DND-41 (cell line): Measurements from ENCODE around the gene COX5A.
A peak's percentile ranks its signal among the peaks of the same experiment; 100 is the strongest.

Experiments used
- ATAC-seq: fragments of 200-7000 bp; cut with Tn5 transposase; 3 replicates; pipeline ENCODE4 v1.9.1; 2021; ENCODE audit warnings: low read depth; ENCODE audit not compliant: insufficient read depth
- DNase-seq: peaks from one replicate; pipeline ENCODE4 v3.0.0-alpha.2; 2020
- H2AFZ ChIP-seq: 2 replicates; pipeline ENCODE4 v1.6.0; 2012; ENCODE audit warnings: low read depth, low read length
- H3K27ac ChIP-seq: 2 replicates; pipeline ENCODE4 v1.5.1; 2012; ENCODE audit warnings: low read length, inconsistent platforms
- H3K27me3 ChIP-seq: fragments of 200-600 bp; sonication (generic); 2 replicates; pipeline ENCODE4 v1.6.0; 2012; ENCODE audit warnings: low read length, mild to moderate bottlenecking, inconsistent platforms; ENCODE audit not compliant: insufficient read depth, poor library complexity
- H3K36me3 ChIP-seq: 2 replicates; pipeline ENCODE4 v1.5.1; 2012; ENCODE audit warnings: low read length, inconsistent platforms; ENCODE audit not compliant: insufficient read depth
- H3K4me1 ChIP-seq: 2 replicates; pipeline ENCODE4 v1.5.1; 2012; ENCODE audit warnings: mild to moderate bottlenecking, low read length; ENCODE audit not compliant: insufficient read depth
- H3K4me2 ChIP-seq: 2 replicates; pipeline ENCODE4 v1.6.0; 2012; ENCODE audit warnings: mild to moderate bottlenecking, moderate library complexity, low read length, inconsistent platforms; ENCODE audit not compliant: insufficient read depth
- H3K4me3 ChIP-seq, 2 experiments: fragments of 200-600 bp in 1 of 2; shearing (Covaris generic) in 1 of 2; 2 replicates each; pipeline ENCODE4 v1.5.1; 2012 to 2016; ENCODE audit warnings: inconsistent platforms in 2 of 2, low read length in 2 of 2, mild to moderate bottlenecking in 2 of 2, low read depth in 1 of 2, moderate library complexity in 1 of 2
- H3K79me2 ChIP-seq: 2 replicates; pipeline ENCODE4 v1.6.0; 2012; ENCODE audit warnings: low read length, inconsistent platforms; ENCODE audit not compliant: insufficient read depth
- H3K9ac ChIP-seq: 2 replicates; pipeline ENCODE4 v1.6.0; 2012; ENCODE audit warnings: low read depth, mild to moderate bottlenecking, inconsistent platforms, low read length, moderate library complexity
- H3K9me3 ChIP-seq: 2 replicates; pipeline ENCODE4 v1.5.1; 2012; ENCODE audit warnings: low read length, moderate library complexity, mild to moderate bottlenecking, inconsistent platforms; ENCODE audit not compliant: insufficient read depth, severe bottlenecking
- H4K20me1 ChIP-seq: 2 replicates; pipeline ENCODE4 v1.6.0; 2012; ENCODE audit warnings: low read length; ENCODE audit not compliant: insufficient read depth
- EZH2 ChIP-seq: IDR thresholded peaks from 3 replicates; pipeline ENCODE4 v1.6.1; 2012; ENCODE audit warnings: borderline replicate concordance, low read depth, mild to moderate bottlenecking, moderate library complexity, low read length, inconsistent platforms; ENCODE audit not compliant: severe bottlenecking
- TF ChIP-seq, protein P1 (sequence below): IDR thresholded peaks from 2 replicates; pipeline ENCODE4 v1.5.1; 2012; ENCODE audit warnings: borderline replicate concordance, low read length, moderate library complexity, mild to moderate bottlenecking; ENCODE audit not compliant: poor library complexity, severe bottlenecking; ENCODE audit errors: extremely low read depth

COX5A gene

DNA sequence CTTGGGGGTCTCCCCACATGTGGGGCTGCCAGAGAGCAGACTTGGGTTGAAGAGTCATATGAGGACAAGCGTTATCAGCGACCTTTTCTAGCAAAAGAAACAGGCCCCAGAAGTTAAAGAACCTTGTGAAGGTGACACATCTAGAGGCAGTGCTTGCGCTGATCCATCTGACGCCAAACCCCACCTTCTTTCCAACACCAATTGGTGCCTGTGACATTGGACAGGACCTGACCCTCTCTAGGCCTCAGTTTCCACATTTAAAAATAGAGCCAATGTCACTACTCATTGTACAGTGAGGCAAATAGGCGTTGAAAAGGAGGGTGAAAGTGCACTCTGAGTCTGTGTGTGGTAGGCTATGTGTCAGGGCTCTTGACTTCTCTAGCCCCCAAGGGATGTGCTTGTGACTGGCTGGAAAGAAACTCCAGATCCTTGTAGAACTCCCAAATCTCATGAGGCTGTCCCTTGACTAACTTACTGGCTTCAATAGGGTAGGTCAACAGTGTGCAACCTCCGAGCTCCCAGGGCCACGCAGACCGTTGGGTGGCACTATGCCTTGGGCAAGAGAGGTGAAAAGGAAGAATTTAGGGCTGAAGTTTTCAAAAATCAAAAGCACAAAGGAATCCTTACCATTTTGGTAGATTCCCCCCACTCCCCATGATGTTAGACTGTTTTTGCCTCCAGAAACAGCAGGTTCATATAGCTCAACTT, 30.6 kb downstream of the COX5A start:
- no peaks in the 10 kb centered on the region for H4K20me1 ChIP-seq
- peak overlapping the region; percentile 68 for H3K4me2 ChIP-seq
- H3K27ac ChIP-seq: peak overlapping the region; percentile 72
- no peaks in the 10 kb centered on the region for H3K9me3 ChIP-seq
- peaks cover 24% of the 10 kb centered on the region for H3K4me1 ChIP-seq
- H2AFZ ChIP-seq: peak overlapping the region; percentile 93
- H3K4me3 ChIP-seq: peak overlapping the region; percentile 69 to 73; a peak in 3 of 4 replicates
- H3K79me2 ChIP-seq: peaks cover 22% of the 10 kb centered on the region
- no peaks in the 10 kb centered on the region for H3K27me3 ChIP-seq
- peak overlapping the region; percentile 86 for H3K9ac ChIP-seq
- TF ChIP-seq, protein P1, sequence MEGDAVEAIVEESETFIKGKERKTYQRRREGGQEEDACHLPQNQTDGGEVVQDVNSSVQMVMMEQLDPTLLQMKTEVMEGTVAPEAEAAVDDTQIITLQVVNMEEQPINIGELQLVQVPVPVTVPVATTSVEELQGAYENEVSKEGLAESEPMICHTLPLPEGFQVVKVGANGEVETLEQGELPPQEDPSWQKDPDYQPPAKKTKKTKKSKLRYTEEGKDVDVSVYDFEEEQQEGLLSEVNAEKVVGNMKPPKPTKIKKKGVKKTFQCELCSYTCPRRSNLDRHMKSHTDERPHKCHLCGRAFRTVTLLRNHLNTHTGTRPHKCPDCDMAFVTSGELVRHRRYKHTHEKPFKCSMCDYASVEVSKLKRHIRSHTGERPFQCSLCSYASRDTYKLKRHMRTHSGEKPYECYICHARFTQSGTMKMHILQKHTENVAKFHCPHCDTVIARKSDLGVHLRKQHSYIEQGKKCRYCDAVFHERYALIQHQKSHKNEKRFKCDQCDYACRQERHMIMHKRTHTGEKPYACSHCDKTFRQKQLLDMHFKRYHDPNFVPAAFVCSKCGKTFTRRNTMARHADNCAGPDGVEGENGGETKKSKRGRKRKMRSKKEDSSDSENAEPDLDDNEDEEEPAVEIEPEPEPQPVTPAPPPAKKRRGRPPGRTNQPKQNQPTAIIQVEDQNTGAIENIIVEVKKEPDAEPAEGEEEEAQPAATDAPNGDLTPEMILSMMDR: no peak
- TF ChIP-seq EZH2: no peak
- ATAC-seq (peak; percentile 12; the same call in 2 of the 3 replicates), DNase-seq (no peak)
- H3K36me3 ChIP-seq: peaks cover 26% of the 10 kb centered on the region

DNA sequence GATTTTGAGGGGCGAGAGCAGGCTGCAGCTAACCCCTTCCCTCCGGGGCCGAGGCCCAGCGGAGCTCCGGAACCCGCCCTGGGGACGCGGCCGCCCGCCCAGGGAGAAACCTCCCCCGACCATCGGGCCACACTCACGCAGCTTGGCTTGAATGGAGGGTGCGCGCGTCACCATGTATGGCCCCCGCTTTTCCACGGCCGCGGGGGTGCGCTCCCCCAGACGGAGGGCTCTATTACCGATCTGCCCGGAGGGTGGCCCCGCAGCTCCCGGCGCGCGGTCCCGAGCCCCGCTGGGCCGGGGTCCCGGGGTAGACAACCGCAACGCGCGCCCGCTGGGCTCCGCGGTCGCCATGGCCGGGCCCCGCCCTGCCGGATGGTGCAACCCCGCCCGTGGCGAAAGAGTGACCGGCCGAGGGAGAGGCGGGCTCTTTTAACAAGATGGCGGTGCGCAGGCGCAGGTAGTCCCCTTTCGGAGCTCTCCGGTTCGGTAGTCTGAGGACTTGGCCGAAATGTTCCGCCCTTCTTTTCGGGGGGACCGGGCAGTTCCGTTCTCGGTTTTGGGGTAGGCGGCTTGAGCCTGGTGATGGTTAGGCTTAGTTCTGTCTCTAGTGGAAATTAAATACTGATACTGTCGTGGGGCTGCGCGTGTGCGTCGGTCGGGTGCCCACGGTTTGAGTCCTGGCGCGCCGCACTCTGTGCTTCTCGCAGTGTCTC, 31.3 kb downstream of the COX5A start, which contains the start of gene FAM219B:
Gene FAM219B, minus strand, starts transcription at position 402 of the 713 bp plus-strand sequence. Its CDS starts 51 bp downstream, at position 351.
- peak; percentile 72 for DNase-seq
- Histone ChIP-seq H3K4me1 (peaks cover 24% of the 10 kb centered on the region), H3K27ac (peak within 1 kb of the TSS; percentile 72), H3K27me3 (no peaks in the 10 kb centered on the region), H3K4me3 (peak within 1 kb of the TSS; percentile 69 to 73), H3K4me2 (peak within 1 kb of the TSS; percentile 68), H3K9ac (peak within 1 kb of the TSS; percentile 86), H2AFZ (peak within 1 kb of the TSS; percentile 93), H3K9me3 (no peaks in the 10 kb centered on the region), H3K79me2 (peaks cover 22% of the 10 kb centered on the region), H4K20me1 (no peaks in the 10 kb centered on the region), H3K36me3 (peaks cover 33% of the 10 kb centered on the region)
- ATAC-seq: peak; percentile 76
- TF ChIP-seq, protein P1: no peak
- TF ChIP-seq EZH2: no peak

- TF ChIP-seq, protein P1: no peak
- no peak for TF ChIP-seq EZH2
- H3K79me2 ChIP-seq: peaks cover 22% of the 10 kb centered on the region
- H4K20me1 ChIP-seq: no peaks in the 10 kb centered on the region
- peak; percentile 46 for DNase-seq
- H3K36me3 ChIP-seq: peaks cover 38% of the 10 kb centered on the region
- H3K9ac ChIP-seq: peak overlapping the region; percentile 86
- H3K9me3 ChIP-seq: no peaks in the 10 kb centered on the region
- H3K27me3 ChIP-seq: no peaks in the 10 kb centered on the region
- peak overlapping the region; percentile 72 for H3K27ac ChIP-seq
- peak overlapping the region; percentile 69 to 73 for H3K4me3 ChIP-seq
- H2AFZ ChIP-seq: peak overlapping the region; percentile 93
- peaks cover 27% of the 10 kb centered on the region for H3K4me1 ChIP-seq
- H3K4me2 ChIP-seq: peak overlapping the region; percentile 68
- peak; percentile 68 for ATAC-seq
Measured at GRCh38 chr15:74906067-74906449, 31.8 kb downstream of the COX5A start.
